Lung (tissue), 12 donors: ENCODE results near the gene RNF217. TPM values are rescaled to one million over a fixed set of nuclear protein-coding genes. Genes with fewer than 3 reads are reported as not detected.
A peak's percentile ranks its signal among the peaks of the same experiment; 100 is the strongest.

Experiments used
- ATAC-seq: fragments of 200-7000 bp; cut with Tn5 transposase; one replicate; pipeline ENCODE4 v1.9.1; 2020; ENCODE audit warnings: moderate number of reproducible peaks; ENCODE audit not compliant: insufficient read depth, low FRiP score
- DNase-seq, 3 donors: peaks; one replicate each; pipeline ENCODE4 v3.0.0-alpha.2; 2013 to 2017
- H3K27ac ChIP-seq, 2 donors: one replicate each; pipeline ENCODE4 v1.5.1; 2013; ENCODE audit warnings: mild to moderate bottlenecking in 2 of 2, moderate library complexity in 2 of 2, control low read depth in 1 of 2, inconsistent platforms in 1 of 2, low read depth in 1 of 2, low read length in 1 of 2
- H3K27me3 ChIP-seq, 3 donors: one replicate each; pipeline ENCODE4 v1.5.1; 2013; ENCODE audit warnings: low read length in 2 of 3; ENCODE audit not compliant: control insufficient read depth in 3 of 3, insufficient read depth in 3 of 3
- H3K36me3 ChIP-seq, 4 donors: one replicate each; pipeline ENCODE4 v1.5.1; 2013; ENCODE audit warnings: low read length in 4 of 4, mild to moderate bottlenecking in 1 of 4, moderate library complexity in 1 of 4; ENCODE audit not compliant: control insufficient read depth in 4 of 4, insufficient read depth in 4 of 4
- H3K4me1 ChIP-seq, 5 donors: one replicate each; pipeline ENCODE4 v1.5.1; 2013; ENCODE audit warnings: low read length in 5 of 5, mild to moderate bottlenecking in 2 of 5, moderate library complexity in 1 of 5; ENCODE audit not compliant: control insufficient read depth in 5 of 5, insufficient read depth in 5 of 5
- H3K4me3 ChIP-seq: one replicate; pipeline ENCODE4 v1.5.1; 2013; ENCODE audit warnings: mild to moderate bottlenecking, control low read depth, moderate library complexity
- H3K9ac ChIP-seq, 2 donors: one replicate each; pipeline ENCODE4 v1.5.1; 2013; ENCODE audit warnings: low read length in 2 of 2, control low read depth in 1 of 2; ENCODE audit not compliant: insufficient read depth in 1 of 2
- H3K9me3 ChIP-seq, 4 donors: one replicate each; pipeline ENCODE4 v1.5.1; 2013; ENCODE audit warnings: low read length in 3 of 4, mild to moderate bottlenecking in 1 of 4, moderate library complexity in 1 of 4; ENCODE audit not compliant: control insufficient read depth in 4 of 4, insufficient read depth in 3 of 4
- WGBS, 2 donors: extraction: QIAGEN DNeasy Blood & Tissue Kit; methylation state at CpG; one replicate each; pipeline ENCODE4 v1.1.7; 2013; 5-methylcytosine and 5-hydroxymethylcytosine counted together
- polyA plus RNA-seq, 2 donors: library from polyadenylated mRNA; stranded (reverse); fragments of 200-250 nt; gene quantifications; one replicate each; pipeline ENCODE4 v1.2.1, GENCODE V29; 2013
- total RNA-seq, 2 donors: library from RNA; depleted of rRNA in 1 of 2; stranded (reverse); fragments of >200 nt in 1 of 2; gene quantifications; one replicate each; pipeline ENCODE4 v1.2.1, GENCODE V29; 2014 to 2021
- TF ChIP-seq, protein P1 (sequence below): IDR thresholded peaks from 2 replicates; pipeline ENCODE4 v1.5.1; 2012; ENCODE audit warnings: mild to moderate bottlenecking; ENCODE audit errors: control extremely low read depth, extremely low read depth
- donor health status: control.
- donor health status: control.
- donor health status: Bipolar disorder and iron deficiency.
- donor health status: healthy.
- donor health status: DM: yes; HTN: yes; CAD: no.

Gene RNF217
- total and polyA plus RNA-seq, 4 donors, result 3.1 to 58.6 (median 13.6) TPM

DNA sequence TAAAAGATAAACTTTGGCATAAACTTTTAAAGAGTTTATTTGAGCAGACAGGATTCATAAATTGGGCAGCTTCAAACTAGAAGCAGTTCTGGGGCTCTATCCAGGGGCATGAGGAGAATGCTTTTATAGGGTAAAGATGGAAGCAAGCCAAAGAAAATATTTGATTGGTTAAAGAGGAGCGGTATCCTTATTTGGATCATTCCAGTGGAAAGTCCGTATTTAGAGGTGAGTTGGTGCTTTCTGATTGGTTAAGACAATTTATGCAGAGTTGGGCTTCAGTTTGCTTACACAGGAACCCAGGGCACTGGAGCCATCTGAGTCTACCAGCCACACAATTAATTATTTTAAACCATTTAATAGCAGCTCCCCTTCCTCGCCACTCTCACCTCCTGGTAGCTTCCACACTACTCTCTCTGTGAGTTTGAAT, 37.9 kb upstream of the RNF217 start:
- H3K9ac ChIP-seq, result no peak overlapping the region
- no peak overlapping the region for H3K27ac ChIP-seq
- no peaks in the 10 kb centered on the region for H3K4me1 ChIP-seq
- TF ChIP-seq, protein P1, sequence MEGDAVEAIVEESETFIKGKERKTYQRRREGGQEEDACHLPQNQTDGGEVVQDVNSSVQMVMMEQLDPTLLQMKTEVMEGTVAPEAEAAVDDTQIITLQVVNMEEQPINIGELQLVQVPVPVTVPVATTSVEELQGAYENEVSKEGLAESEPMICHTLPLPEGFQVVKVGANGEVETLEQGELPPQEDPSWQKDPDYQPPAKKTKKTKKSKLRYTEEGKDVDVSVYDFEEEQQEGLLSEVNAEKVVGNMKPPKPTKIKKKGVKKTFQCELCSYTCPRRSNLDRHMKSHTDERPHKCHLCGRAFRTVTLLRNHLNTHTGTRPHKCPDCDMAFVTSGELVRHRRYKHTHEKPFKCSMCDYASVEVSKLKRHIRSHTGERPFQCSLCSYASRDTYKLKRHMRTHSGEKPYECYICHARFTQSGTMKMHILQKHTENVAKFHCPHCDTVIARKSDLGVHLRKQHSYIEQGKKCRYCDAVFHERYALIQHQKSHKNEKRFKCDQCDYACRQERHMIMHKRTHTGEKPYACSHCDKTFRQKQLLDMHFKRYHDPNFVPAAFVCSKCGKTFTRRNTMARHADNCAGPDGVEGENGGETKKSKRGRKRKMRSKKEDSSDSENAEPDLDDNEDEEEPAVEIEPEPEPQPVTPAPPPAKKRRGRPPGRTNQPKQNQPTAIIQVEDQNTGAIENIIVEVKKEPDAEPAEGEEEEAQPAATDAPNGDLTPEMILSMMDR, result no peak
- ATAC-seq (no peak), DNase-seq (peak in 1 of 3 donors; percentile 7)
- H3K4me3 ChIP-seq, result no peak overlapping the region
- H3K9me3 ChIP-seq, result peaks cover 0 to 7% (median 0%) of the 10 kb centered on the region in 4 donors
- 45 to 59% methylated on average over 3 of the region's 3 CpGs for whole genome bisulfite sequencing, 2 donors
- no peaks in the 10 kb centered on the region for H3K27me3 ChIP-seq
- no peaks in the 10 kb centered on the region for H3K36me3 ChIP-seq

DNA sequence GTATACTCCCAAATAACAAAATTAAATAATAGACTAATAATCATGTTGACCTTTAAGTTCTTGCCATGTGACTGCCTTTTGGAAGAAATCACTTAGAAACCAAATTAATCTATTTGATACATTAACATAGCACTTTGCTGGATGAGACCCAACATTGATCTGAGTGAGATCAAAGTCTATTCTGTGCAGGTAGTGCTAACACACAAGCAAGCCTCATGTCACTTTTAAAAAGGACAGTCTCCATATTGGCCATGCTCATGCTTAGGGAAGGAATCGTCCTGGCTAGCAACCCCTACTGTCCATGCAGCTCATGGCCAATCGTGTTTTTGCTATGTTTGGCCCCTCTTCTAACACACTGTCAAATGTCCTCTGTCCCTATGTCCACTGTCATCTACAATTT, 35.8 kb upstream of the RNF217 start:
- TF ChIP-seq, protein P1, result no peak
- H3K27ac ChIP-seq, result no peak overlapping the region
- 88 to 98% methylated on average over 2 of the region's 2 CpGs for WGBS, 2 donors
- H3K9ac ChIP-seq, result no peak overlapping the region
- no peaks in the 10 kb centered on the region for H3K36me3 ChIP-seq
- DNase-seq (no peak), ATAC-seq (no peak)
- H3K4me3 ChIP-seq, result no peak overlapping the region
- H3K27me3 ChIP-seq, result no peaks in the 10 kb centered on the region
- H3K4me1 ChIP-seq, result no peaks in the 10 kb centered on the region
- H3K9me3 ChIP-seq, result no peaks in the 10 kb centered on the region

DNA sequence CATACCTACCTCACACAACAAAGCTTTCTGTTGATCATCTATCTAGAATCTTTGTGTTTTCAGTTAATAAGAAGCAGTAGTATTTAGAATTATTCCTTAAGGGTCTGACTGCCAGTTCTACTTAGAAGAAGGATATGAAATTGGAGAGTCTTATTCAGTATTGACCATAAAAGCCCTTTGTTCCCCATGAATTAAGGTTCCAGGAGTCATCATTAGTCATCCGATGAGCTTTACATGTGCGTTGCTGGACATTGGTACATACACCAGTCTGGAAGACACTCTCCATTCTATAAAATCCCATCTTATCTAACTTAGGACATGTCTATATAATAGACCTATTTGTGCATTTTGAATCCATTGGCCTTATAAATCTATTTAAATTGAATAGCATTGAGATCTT, 34.4 kb upstream of the RNF217 start:
- DNase-seq (no peak), ATAC-seq (no peak)
- Histone ChIP-seq H3K4me1 (no peaks in the 10 kb centered on the region), H3K36me3 (no peaks in the 10 kb centered on the region), H3K9ac (no peak overlapping the region), H3K9me3 (no peaks in the 10 kb centered on the region), H3K27ac (no peak overlapping the region), H3K4me3 (no peak overlapping the region), H3K27me3 (no peaks in the 10 kb centered on the region)
- 97 to 98% methylated on average over 2 of the region's 2 CpGs for WGBS, 2 donors
- TF ChIP-seq, protein P1, result no peak

DNA sequence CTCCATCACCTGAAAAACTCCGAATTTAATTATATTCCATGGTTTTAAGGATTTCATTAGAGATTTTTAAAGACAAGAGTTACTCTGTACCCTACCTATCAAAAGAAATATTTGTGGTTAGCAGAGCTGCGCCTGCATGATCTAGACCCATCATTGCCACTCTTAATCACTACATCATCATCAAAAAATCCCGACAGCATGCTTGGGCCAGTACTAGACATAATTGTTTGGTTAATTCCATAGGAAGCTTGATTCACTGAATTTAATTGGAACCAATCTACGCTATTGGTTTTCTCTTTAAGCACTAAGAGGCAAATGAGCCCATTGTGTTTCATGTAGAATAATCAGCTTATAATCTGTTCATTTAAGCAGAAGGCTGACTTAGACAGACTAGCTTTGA, 33.4 kb upstream of the RNF217 start:
- DNase-seq, result no peak
- Histone ChIP-seq H3K9ac (no peak overlapping the region), H3K4me3 (no peak overlapping the region), H3K4me1 (peaks cover 0 to 4% (median 0%) of the 10 kb centered on the region in 5 donors), H3K27me3 (no peaks in the 10 kb centered on the region), H3K9me3 (no peaks in the 10 kb centered on the region), H3K36me3 (no peaks in the 10 kb centered on the region), H3K27ac (no peak overlapping the region)
- no peak for ATAC-seq
- TF ChIP-seq, protein P1, result no peak
- WGBS, 2 donors, result 94 to 97% methylated on average over 4 of the region's 4 CpGs
